HG03108 (cell line): ENCODE results near the gene CHPF2.

Experiments
- ATAC-seq: cut with Tn5 transposase; IDR thresholded peaks from one replicate; pipeline ENCODE4 v1.9.1; 2021; ENCODE audit warnings: moderate library complexity; ENCODE audit not compliant: unreplicated experiment

Gene CHPF2

GRCh38 chr7:151260471-151260870 lies 28.2 kb downstream of the CHPF2 start:
- no peak for ATAC-seq

GRCh38 chr7:151260883-151261282 lies 28.6 kb downstream of the CHPF2 start:
- ATAC-seq: no peak

- ATAC-seq: no peak
Observed at GRCh38 chr7:151261529-151261928, 29.2 kb downstream of the CHPF2 start.

- ATAC-seq: no peak
Observed at GRCh38 chr7:151264615-151265014, 32.3 kb downstream of the CHPF2 start.

- ATAC-seq: no peak
Observed at GRCh38 chr7:151265351-151265931, 33.2 kb downstream of the CHPF2 start.

- ATAC-seq: no peak
Observed at GRCh38 chr7:151269511-151269910, 37.2 kb downstream of the CHPF2 start.

- ATAC-seq: no peak
Observed at GRCh38 chr7:151271699-151272355, 39.5 kb downstream of the CHPF2 start.

GRCh38 chr7:151272405-151272804 lies 40.1 kb downstream of the CHPF2 start:
- ATAC-seq: no peak

GRCh38 chr7:151272877-151273276 lies 40.6 kb downstream of the CHPF2 start:
- no peak for ATAC-seq

- no peak for ATAC-seq
Observed at GRCh38 chr7:151273651-151274390, 41.5 kb downstream of the CHPF2 start.

- ATAC-seq: no peak
Observed at GRCh38 chr7:151274396-151274795, 42.1 kb downstream of the CHPF2 start.

- ATAC-seq: no peak
Observed at GRCh38 chr7:151274936-151275812, 42.9 kb downstream of the CHPF2 start.

GRCh38 chr7:151275813-151276577 lies 43.7 kb downstream of the CHPF2 start:
- ATAC-seq: no peak

GRCh38 chr7:151276666-151277590 lies 44.6 kb downstream of the CHPF2 start:
- no peak for ATAC-seq

- no peak for ATAC-seq
Observed at GRCh38 chr7:151277631-151278030, 45.3 kb downstream of the CHPF2 start.

GRCh38 chr7:151278949-151279348 lies 46.7 kb downstream of the CHPF2 start:
- ATAC-seq: no peak

GRCh38 chr7:151279868-151280267 lies 47.6 kb downstream of the CHPF2 start:
- no peak for ATAC-seq

- ATAC-seq: no peak
Observed at GRCh38 chr7:151280388-151281019, 48.2 kb downstream of the CHPF2 start.

GRCh38 chr7:151281686-151282085 lies 49.4 kb downstream of the CHPF2 start:
- ATAC-seq: no peak
